ENCODE measurements around the gene OBSCN.

OBSCN gene

DNA sequence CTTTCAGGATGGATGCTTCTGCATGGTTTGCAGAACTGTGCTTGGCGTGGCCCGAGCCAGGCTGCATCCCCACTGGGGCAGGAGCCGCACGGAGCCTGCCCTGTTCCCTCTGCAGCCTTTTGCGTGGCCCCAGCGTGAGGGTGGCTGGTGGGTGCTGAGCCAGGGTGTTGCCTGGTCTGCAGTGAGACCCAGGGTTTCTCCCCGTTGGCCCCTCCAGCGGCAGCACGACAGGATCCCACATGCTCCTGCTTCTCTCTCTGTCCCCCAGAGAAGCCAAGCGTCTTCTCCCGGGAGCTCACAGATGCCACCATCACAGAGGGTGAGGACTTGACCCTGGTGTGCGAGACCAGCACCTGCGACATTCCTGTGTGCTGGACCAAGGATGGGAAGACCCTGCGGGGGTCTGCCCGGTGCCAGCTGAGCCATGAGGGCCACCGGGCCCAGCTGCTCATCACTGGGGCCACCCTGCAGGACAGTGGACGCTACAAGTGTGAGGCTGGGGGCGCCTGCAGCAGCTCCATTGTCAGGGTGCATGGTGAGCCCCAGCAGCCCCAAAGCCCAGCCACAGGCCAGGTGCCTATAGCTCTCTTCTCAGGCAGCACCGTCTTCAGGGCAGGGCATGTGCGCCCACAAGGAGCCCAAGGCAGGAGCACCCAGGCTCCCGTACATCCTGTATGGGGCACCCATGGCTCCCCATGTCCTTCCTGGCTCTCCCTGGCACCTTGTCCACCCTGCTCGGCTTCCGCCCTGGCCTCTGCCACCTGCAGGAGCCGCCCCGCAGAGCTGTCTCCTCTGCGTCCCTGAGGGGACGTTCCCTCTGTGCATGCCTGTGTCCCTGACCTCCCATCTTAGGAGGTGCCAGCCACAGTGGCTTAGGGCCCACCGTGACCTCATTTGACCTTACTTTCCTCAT, 78.9 kb downstream of the OBSCN start:
- no peak for DNase-seq (ENCODE audit: low read depth in 2 of 3, low spot score in 1 of 3)

GRCh38 chr1:228287541-228288425, 79.9 kb downstream of the OBSCN start:
- no peak for DNase-seq (ENCODE audit: low read depth in 2 of 3, low spot score in 1 of 3)

- no peak for DNase-seq (ENCODE audit: low read depth in 2 of 3, low spot score in 1 of 3)
Observed at GRCh38 chr1:228288536-228289238, 80.8 kb downstream of the OBSCN start.

GRCh38 chr1:228289239-228289849, 81.5 kb downstream of the OBSCN start:
- no peak for DNase-seq (ENCODE audit: low read depth in 2 of 3, low spot score in 1 of 3)

DNA sequence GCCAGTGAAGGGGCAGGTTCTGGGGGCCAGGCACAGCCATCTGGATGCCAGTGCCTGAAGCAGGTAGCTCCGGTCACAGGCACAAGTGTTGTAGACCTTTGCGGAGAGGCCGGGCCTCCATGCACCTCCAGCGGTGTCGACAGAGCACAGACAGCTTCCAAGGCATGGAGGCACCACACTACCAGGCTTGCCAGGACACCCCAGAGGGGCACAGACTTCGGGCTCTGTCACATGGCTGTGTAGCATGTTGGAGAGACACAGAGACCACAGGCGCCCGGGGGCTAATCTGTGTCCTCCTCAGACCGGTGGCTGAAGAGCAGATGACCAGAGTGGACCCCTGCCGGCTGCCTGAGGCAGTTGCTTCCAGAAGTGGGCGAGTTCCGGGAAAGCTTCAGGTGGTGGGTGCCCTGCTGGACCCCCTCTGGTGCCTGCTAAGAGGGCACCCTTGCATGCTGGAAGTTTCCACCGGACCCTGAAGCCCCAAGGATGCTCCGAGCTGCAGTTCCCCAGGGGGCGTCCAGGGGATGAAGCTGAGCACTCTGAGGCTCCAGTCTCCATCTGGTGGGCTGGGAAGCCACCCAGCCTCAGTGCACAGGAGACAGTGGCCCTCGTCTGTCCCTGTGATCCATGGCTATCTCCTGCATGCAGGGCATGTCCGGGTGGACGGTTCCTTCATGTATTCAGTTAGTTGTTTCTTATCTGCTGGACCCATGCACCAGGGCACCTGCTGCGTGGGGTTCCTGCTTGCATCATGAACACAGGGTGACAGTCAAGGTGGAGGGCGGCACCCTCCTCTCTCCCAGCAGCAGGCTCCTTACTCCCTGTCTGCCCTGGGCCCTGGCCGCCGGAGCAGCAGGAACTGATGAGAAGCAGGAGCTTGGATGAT, 82.4 kb downstream of the OBSCN start:
- DNase-seq (ENCODE audit: low read depth in 2 of 3, low spot score in 1 of 3): no peak

- no peak for DNase-seq (ENCODE audit: low read depth in 2 of 3, low spot score in 1 of 3)
Observed at GRCh38 chr1:228291906-228292608, 84.2 kb downstream of the OBSCN start.

DNA sequence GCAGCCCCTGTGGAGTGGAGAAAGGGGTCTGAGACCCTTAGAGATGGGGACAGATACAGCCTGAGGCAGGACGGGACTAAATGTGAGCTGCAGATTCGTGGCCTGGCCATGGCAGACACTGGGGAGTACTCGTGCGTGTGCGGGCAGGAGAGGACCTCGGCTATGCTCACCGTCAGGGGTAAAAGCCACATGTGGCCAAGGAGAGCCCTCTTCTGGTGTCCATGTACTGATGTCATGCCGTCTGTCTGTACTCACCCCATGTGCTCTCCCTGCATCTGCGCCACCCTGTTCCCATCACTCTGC, 84.7 kb downstream of the OBSCN start:
- no peak for DNase-seq (ENCODE audit: low read depth in 2 of 3, low spot score in 1 of 3)

GRCh38 chr1:228293393-228293792, 85.5 kb downstream of the OBSCN start:
- no peak for DNase-seq (ENCODE audit: low read depth in 2 of 3, low spot score in 1 of 3)

- DNase-seq (ENCODE audit: low read depth in 2 of 3, low spot score in 1 of 3): no peak
Observed at GRCh38 chr1:228293816-228294500, 86.1 kb downstream of the OBSCN start.

GRCh38 chr1:228294717-228295116, 86.9 kb downstream of the OBSCN start:
- DNase-seq (ENCODE audit: low read depth in 2 of 3, low spot score in 1 of 3): no peak

GRCh38 chr1:228295201-228295600, 87.4 kb downstream of the OBSCN start:
- DNase-seq (ENCODE audit: low read depth in 2 of 3, low spot score in 1 of 3): no peak

- DNase-seq (ENCODE audit: low read depth in 2 of 3, low spot score in 1 of 3): no peak
Observed at GRCh38 chr1:228295981-228296380, 88.1 kb downstream of the OBSCN start.

DNA sequence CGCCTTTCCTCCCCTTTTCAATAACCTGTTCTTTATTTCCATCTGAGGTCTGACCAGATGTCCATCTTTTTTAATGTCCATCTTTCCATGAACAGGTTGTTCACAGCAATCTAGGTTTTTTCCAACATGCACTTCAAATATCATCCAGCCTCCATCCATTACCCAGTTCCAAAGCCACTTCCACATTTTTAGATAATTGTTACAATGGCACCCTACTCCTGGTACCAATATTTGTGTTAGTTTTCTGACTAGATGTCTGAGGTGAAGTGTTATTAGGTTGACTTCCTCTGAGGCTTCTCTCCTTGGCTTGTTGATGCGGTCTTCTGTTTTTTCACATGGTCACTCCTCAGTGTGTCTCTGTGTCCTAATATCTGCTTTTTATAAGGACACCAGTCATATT, 89.4 kb downstream of the OBSCN start:
- DNase-seq (ENCODE audit: low read depth in 2 of 3, low spot score in 1 of 3): no peak

- DNase-seq (ENCODE audit: low read depth in 2 of 3, low spot score in 1 of 3): no peak
Observed at GRCh38 chr1:228297822-228298221, 90.0 kb downstream of the OBSCN start.

- no peak for DNase-seq (ENCODE audit: low read depth in 2 of 3, low spot score in 1 of 3)
Observed at GRCh38 chr1:228298471-228298870, 90.6 kb downstream of the OBSCN start.

DNA sequence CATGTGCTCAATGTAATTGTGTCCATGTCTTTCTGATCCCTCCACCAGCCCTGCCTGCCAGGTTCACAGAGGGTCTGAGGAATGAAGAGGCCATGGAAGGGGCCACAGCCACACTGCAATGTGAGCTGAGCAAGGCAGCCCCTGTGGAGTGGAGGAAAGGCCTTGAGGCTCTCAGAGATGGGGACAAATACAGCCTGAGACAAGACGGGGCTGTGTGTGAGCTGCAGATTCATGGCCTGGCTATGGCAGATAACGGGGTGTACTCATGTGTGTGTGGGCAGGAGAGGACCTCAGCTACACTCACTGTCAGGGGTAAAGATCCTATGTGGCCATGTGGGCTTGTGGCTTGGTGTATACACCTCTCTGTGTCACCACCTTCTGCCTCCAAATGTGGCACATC, 91.4 kb downstream of the OBSCN start:
- no peak for DNase-seq (ENCODE audit: low read depth in 2 of 3, low spot score in 1 of 3)

GRCh38 chr1:228299901-228300300, 92.1 kb downstream of the OBSCN start:
- no peak for DNase-seq (ENCODE audit: low read depth in 2 of 3, low spot score in 1 of 3)

DNA sequence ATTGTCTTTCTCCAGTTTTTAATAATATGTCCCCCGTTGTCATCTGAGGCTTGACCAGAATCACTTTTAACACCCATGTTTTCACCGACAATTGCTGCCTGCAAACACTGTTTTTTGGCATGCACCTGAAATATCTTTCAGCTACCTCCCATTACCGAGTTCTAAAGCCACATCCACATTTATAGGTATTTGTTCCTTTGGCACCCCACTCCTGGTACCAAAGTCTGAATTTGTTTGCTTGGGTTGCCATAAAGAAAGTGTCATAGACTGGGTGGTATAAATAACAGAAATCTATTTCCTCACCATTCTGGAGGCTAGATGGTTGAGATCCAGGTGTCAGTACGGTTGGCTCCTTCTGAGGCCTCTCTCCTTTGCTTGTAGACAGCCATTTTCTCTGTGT, 94.2 kb downstream of the OBSCN start:
- DNase-seq (ENCODE audit: low read depth in 2 of 3, low spot score in 1 of 3): no peak

DNA sequence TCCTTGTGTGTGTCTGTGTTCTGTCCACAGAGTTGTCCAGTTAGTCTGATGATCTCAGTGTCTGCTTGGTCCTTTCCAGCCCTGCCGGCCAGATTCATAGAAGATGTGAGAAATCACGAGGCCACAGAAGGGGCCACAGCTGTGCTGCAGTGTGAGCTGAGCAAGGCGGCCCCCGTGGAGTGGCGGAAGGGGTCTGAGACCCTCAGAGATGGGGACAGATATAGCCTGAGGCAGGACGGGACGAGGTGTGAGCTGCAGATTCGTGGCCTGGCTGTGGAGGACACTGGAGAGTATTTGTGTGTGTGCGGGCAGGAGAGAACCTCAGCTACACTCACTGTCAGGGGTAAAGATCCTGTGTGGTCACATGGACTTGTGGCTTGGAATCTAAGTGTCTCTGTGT, 95.8 kb downstream of the OBSCN start:
- no peak for DNase-seq (ENCODE audit: low read depth in 2 of 3, low spot score in 1 of 3)

Measured in stimulated activated CD4-positive, alpha-beta T cell treated with anti-CD3 and anti-CD28 coated beads, Interleukin-12 subunit alpha, Interleukin-12 subunit beta, amount 100 ng/mL, for 48 hours (primary cell).